NCI-H345 treated with DMSO at 0.1 percent for 48 hours (cell line): ENCODE data around the gene TMPRSS7.

ENCODE experiments used
- DNase-seq: peaks from one replicate; lab custom pipeline; 2025; ENCODE audit not compliant: unreplicated experiment; lab: John Stamatoyannopoulos, UW

Gene TMPRSS7

DNA sequence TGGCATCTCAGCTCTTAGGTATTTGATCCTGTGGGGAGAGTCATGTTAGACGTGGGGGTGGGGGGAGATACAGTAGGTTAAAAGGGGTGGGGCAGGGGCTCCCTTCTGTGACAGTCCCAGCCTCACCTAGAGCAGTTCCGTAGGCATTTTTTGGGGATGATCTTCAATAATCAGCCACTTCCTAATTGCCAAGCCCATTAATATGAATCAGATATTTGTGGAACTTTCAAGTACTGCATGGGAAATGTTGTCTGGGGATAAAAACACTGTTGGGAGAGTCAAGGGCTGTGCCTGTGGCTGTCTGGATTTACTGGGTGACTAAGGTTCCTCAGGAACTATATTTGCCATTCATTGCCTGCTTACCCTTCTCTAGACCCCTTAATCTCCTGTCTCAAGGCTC lies 61.2 kb downstream of the TMPRSS7 start:
- DNase-seq, result no peak

DNA sequence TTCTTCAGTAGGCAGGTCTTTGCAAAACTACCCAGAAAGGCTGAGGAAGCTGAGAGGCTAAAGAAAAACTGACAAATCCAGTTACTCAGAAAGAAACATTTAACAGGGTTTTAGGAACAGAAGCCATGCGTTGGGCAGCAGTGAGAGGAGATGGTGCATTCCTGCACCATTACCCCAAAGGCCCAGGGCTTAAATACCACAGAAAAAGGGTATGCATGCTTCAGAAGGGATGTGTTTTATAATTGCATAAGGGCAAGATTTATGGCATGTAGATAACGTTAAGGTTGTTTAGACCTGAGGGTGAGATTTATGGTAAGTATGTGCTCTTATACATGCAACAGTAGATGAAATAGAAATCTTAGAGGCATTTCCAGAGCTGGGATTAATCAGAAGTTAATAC lies 61.6 kb downstream of the TMPRSS7 start:
- DNase-seq, result no peak

DNA sequence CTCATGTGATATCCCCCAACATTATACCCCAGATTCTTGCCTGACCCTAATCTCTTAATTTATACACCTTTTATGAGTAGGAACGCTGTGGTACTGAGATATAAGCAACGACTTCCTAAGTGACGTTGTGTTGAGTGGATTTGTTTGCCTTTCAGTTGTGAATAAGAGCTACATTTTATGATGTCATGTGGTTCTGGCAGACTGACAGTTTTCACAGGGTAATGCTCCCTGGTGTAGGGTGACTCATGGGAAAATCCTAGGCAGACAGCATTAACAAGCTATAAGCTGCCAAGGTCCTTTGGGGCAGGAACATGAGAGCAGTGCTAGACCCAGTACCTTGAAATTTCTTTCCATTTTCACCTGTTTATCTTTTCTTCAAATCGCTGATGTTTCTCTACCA lies 62.8 kb downstream of the TMPRSS7 start:
- peak; percentile 8 for DNase-seq

DNA sequence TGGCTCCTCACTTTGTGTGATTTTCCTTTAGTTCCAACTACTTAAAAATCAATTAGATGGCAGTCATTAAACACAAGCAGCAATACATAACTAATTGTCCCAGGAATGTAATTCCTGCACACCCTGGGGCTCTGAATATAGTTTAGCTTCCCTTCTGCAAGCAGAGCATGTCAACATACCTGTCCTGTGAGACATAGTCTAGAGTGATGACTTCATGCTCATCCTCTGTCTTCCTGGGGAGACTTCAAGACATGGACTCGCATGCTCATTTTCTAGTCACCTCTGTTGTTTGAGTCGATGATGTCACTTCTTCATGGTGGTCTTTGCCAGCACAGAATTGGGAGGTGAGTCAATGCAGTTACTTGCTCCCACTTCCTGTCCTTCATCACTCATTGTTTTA lies 67.4 kb downstream of the TMPRSS7 start:
- no peak for DNase-seq

DNA sequence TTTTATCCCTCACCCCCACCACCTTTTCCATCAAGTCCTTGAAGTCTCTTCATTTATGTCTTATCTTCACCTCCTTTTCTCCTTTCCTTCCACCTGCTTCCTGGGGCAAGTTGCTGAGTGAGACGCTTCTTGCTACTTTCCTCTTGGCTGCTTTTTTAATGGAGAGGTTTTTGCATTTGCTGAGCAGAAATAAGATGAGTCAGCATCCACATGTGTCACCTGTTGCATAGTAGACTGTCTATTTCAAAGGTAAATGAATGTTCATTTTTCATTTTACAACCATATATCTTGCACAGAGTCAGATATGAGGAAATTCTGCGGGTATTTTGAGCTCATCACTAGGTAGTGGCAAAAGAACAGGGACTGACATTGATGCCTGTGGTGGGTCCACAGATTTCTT lies 70.2 kb downstream of the TMPRSS7 start:
- no peak for DNase-seq

DNA sequence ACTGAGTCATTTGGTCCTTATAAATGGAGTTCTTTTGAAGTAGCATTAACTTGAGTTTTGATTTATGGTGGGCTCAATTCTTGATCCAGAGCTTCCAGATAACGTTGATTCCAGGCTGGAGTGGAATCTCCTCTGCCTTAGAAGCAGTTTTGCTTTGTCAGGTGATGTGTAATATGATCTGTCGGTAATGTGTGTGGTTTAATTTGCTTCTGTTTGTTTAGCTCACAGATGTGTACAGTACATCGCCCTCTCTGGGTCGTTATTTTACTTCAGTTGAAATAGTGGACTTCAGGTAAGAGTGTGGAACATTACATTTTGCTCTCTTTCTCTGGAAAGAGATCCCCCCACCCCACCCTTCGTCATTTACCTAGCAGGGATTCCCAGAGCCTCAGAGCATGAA lies 74.8 kb downstream of the TMPRSS7 start:
- peak; percentile 8 for DNase-seq

DNA sequence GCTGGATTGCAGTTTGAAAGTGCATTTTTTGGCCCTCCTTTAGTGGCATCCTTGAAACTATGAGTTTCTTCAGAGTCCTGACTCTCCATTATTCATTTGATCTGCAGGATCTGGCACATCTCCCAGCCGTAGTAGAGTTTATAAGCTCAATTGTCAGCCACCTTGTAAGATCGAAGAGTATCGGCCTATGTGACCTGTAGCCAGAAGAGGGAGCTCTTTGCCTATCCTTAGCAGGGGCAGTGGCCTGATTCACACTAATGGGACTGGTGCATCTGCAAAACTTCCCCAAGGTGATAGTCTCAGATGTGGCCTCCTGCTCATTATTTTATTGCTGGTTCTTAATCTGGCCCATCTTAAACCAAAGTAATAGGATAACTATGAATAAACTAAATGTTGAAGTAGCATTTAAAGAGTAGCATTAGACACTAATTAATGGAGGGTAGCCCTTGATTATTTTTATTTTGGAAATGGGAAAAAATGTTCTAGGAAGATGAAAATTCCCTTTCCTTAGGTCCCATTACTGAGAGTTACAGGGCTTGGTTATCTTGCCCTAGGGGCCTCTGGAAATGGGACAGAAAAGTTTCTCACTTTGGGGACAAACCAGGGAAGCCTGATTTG lies 77.4 kb downstream of the TMPRSS7 start:
- DNase-seq, result peak; percentile 32

DNA sequence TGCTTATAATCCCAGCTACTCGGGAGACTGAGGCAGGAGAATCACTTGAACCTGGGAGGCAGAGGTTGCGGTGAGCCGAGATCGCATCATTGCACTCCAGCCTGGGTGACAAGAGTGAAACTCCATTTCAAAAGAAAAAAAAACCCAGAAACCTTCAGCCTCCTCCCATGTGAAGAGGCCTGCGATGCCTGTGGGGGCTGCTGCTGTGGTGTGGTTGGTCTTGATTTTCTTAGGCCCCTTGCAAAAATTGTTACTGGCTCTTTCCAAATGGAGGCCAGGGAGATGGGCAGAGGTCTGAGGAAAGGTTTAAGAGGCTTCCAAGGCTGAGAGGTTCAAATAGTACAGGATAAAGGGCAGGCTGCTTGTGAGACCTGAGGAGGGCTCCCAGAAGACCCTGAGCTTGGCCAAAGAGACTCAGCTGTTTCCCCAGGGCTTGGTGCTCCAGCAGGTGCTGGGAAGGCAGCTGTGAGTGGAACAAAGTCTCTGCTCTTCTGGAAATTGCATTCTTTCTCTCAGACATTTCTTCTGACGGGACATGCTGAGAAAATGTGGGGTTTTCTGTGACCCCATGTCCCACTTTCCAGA lies 80.1 kb downstream of the TMPRSS7 start:
- no peak for DNase-seq

DNA sequence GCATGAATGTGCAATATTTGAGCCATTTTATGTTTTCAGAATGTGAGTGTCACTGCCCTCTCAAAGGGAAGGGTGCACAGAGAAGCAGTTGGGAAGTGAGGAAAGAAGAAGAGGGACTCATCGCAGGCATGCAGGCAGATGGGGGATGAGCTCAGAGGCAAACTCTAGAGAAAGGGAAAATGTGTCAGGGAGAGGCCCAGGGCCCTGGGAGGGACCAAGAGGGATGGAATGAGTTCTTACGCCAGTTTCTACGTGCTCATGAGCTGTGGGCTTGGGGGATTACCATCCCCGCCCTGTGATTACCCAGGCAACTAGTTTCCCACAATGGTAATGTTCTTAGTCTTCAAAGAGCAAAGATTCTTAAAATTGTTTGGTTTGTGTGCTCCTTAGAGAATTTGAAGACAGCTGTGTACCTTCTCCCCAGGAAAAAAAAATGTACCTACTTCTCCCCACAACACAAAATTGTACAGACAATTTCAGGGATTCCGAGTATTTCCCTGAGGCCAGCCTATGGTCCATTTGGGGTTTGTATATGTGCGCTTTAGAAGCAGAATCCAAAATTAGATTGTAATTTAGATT lies 80.7 kb downstream of the TMPRSS7 start:
- DNase-seq, result no peak

DNA sequence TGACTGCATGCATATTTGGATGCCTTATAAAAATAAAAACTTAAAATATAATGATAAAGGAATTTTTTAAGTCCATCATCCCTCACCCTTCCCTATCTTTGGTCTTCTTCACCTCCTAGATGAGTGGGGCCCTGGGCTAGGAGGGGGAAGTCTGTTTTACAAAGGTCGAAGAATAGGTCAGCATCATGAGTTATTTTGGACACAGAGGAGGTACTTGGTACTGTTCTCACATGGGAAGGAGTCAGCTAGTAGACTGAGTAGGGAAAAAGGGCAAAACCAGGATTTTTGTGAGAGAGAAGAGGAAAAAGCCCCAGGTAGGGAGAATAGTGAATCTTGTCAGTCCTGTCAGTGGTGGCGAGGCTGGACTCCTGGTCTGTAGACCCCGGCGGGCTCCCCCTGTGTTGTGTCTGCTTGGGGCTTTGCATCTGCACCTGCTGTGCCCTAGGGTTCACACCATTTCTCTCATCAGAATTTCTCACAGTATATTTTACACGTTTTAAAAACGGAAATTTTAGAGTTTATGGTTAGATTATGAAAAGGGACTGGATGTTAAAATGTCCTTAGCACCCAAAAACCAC lies 81.4 kb downstream of the TMPRSS7 start:
- no peak for DNase-seq

DNA sequence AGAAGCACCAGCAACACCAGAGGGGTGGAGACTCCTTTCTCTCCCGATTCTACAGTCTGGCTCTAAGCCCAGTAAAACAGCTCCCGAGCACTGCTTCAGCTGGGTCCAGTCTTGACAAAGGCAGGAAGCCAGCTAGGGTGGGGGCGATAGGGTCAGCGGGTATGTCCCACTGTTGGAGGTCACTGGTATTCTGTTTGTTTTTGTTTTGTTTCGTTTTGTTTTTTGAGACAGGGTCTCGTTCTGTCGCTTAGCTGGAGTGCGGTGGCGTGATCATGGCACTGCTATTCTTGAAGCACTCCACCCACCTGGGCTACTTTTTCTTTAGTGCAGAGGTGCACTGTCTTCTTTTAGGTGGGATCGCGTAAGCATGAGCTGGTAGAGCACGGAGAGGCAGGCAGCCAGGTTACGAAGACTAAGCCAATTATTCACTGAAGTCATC lies 82.2 kb downstream of the TMPRSS7 start:
- no peak for DNase-seq

DNA sequence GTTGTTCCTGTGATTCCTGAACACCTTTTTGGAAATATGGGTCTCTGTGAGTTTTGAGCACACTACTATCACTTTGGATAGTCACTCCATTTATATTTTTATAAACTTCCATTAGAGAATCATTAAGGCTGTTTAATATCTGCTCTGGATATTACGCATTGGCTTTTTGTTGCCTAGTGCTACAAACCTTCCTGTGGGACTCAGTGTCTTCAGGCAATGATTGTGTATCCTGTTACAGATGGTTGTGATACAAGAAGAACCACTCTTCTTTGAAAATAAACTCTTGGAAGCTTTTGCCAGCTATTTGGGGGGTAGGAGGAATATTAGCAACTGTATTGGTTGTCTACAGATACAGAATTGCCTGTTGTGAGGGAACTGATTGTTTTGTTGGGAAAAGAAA lies 82.9 kb downstream of the TMPRSS7 start:
- DNase-seq, result no peak

DNA sequence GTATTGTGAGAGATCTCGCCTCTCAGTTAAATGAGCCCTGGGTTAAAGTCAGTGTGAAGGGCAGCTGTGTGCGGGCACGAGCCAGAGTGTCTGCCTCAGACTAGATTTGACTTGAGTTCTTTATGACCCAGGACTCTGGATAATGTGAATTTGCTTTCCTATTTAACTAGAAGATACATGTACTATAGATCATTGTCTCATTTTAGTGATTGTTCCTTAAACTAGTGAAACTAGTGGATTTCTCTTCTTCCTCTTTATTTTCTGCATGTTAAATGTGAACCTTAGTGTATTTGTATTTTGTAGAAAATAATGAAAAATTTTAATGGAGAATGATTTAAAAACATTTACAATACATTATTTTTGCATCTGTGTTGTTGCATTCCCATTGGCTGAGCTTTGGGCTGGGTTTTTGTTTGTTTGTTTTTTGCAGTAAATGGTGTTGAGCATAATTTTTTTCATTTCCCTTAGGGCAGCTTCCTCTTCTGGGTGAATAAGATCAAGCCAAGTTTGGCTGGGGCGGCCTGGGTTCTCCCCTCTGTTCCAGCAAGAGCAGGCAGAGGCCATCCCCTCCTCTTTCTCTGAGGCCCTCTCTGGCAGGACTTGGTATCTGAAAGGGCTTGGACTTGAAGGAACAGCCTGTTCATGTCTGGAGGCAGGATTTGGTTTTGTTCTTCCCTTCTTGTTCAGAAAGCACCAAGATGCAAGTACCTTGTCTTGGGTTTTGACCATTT lies 83.5 kb downstream of the TMPRSS7 start:
- DNase-seq, result no peak

DNA sequence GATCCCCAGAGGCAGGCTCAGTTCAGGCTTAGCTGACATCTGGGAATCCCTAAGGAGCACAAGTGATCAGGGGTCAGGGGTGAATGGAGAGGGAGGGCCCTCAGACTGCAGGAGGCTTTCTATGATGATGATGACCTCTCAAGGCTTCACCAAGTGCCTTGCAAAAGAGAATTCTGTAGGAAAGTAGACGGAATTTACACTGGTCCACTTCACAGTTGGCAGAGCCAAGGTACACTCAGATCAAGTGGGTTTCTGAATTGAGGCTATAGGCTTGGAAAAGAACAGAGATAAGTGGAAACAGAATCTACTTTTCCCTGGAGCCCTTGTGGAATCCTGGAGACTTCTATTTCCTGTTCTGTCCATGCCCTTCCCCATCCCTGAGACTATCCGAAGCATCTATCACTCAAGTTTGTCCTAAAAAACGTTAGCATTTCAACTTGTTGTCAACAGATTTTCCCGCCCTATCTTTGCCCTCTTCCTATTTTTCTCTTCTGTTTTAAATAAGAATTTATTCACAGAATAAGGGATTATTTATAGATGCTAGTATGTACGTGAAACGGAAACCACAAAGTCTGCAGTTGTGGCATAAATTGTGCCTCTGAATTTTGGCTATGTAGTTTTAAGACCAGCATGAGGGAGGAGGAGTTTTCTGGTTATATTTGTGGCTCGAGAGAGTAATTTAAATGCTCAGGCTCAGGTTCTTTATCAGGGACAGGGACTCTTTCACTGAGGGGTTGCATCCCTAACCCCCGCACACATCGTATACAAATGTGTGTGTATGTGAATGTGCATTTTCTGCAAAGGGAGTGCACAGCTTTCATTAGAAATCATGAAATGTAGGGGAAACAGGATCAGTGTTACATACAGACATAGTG lies 85.7 kb downstream of the TMPRSS7 start:
- no peak for DNase-seq

DNA sequence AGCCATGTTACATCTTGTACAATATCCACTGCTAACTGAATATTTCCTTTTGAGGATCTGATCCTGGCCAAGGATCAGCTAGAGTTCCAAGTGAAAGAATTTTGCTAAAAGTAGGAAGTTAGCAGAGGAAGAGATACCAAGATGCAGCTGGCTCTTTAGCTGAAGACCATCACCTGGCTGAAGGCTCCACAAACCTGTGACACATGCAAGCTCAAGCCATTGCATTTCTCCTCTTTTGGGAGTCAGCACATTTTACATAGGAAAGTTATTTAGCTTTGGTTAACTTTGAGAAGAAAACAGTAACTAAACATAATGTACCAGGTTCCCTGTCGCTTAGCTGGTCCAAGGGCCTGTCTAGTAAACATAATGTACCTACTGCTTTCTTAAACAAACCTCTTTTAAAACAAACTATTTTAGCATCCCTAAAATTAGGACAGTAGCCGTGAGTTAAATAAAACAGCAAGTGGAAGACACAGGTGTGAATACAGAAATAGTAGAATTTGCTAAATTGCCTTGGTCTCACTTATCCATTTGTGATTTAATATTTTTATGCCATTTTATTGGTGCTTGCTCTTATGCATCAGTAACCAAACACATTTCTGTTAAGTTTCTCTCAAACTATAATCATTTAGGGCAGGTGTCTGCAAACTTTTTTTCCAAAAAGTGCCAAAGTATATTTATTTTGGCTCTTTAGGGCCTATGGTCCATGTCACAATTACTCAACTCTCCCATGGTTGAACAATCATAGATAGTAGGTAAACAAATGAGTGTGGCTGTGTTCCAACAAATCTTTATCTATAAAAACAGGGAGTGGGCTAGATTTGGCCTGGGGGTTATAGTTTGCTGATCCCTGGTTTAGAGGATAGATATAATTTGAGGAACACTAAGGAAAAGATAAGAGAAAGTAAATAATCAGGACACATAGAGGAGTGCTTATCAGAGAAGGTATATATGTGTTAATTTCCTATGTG lies 87.3 kb downstream of the TMPRSS7 start:
- no peak for DNase-seq

DNA sequence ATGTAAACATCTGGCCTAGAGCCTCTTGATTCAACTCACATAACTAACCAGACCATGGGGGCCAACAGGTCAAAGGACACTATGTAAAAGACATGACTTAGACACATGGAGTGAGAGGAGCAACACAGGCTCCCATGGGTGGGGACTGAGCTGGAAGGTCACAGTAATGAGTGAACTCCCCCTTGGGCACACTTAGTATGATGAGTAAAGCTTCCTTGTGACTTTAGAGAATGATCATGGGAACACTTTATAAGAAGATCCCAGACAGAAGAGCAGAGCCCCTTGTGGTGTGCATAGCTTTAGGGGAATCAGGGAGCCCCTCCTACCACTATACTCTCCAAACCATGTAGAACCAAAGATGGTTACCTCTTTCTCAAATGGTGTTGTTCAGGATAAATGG lies 88.3 kb downstream of the TMPRSS7 start:
- no peak for DNase-seq

DNA sequence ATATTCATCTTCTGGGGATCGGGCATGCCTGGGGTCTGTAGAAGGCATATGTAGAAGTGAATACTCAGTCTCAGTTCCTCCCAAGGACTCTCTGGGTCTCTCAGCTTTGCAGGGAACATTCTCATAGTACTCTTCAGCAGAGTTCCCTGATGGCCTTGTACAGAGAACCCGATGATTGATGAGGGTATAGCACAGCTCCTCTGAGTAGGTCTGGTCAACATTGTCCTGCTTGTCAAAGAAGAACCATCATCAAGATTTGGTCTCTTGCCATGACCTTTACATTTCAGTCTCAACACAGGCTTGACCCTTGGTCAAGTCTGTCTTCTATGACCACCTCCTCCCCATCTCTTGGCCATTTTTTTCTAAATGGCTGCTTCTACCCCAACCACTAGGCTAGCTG lies 89.0 kb downstream of the TMPRSS7 start:
- DNase-seq, result no peak

DNA sequence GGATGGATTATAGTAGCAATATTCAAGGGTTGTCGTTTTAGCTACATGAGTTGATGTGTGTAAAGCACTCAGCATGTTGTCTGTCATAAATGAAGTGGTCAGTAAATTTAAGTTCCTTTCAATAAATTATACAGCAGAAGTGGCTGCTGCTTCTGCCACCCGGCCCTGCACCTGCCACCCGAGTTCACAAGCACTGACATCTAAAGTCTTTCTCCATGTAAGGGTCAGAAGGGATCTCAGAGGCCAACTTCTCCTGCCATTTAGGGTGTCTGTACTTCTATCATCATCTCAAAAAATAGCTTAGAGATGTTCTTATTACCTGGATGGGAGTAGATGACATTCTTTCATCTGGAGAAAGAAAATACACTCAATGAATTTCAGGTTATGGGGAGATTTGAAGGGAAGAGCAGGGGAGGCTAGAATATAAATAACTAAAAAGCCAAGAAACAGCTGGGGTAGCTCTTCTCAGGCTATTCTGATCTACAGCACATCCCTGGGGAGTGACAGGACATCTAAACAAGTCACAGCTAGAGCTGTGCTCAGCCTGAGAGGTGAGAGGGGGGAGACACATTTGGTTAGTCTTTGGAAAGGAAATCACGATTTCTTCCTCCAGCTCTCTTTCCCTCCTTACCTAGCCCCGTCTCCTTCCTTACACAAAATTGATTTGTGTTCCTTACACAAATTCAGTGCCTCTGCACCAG lies 90.5 kb downstream of the TMPRSS7 start:
- DNase-seq, result no peak

DNA sequence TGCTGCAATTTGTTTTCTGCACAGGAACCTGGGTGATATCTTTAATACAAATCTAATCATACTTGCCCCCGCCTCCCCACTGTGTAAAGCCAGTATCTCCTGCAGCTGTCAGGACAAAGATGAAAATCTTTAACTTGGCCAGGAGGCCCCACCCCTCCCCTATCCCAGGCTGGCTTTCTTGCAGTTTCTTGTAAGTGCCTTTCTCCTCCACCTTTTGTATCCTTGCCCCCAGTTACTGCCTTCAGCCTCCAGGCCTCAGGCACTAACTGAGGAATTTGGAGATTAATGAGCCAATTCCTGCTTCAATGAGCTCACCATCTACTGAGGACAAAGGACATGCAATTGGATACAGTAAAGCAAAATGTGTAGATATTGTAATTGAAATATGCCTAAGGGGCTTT lies 92.0 kb downstream of the TMPRSS7 start:
- DNase-seq, result no peak
